Aorta (tissue), 5 donors: ENCODE results near the gene TSEN2. TPM values are rescaled to one million over a fixed set of nuclear protein-coding genes. Genes with fewer than 3 reads are reported as not detected.
"Not testable (repeated sequence)": the region's sequence is repeated elsewhere in the genome, so short reads cannot be mapped to it uniquely, and the experiment has no call there.

ENCODE experiments used
- ATAC-seq: fragments of 200-7000 bp; cut with Tn5 transposase; one replicate; pipeline ENCODE4 v1.9.1; 2022; ENCODE audit warnings: moderate library complexity; ENCODE audit not compliant: low FRiP score
- DNase-seq, 2 donors: peaks; one replicate each; pipeline ENCODE4 v3.0.0-alpha.2; 2020
- H3K27ac ChIP-seq, 2 donors: one replicate each; pipeline ENCODE4 v1.5.1; 2013; ENCODE audit warnings: low read length in 2 of 2, mild to moderate bottlenecking in 2 of 2, moderate library complexity in 2 of 2, control low read depth in 1 of 2, inconsistent platforms in 1 of 2, low read depth in 1 of 2
- H3K27me3 ChIP-seq, 2 donors: one replicate each; pipeline ENCODE4 v1.6.1; 2013; ENCODE audit warnings: control low read depth in 1 of 2, low read length in 1 of 2, mild to moderate bottlenecking in 1 of 2, moderate library complexity in 1 of 2; ENCODE audit not compliant: insufficient read depth in 2 of 2, control insufficient read depth in 1 of 2
- H3K36me3 ChIP-seq, 2 donors: one replicate each; pipeline ENCODE4 v1.6.1; 2013; ENCODE audit warnings: control low read depth in 1 of 2, low read length in 1 of 2, mild to moderate bottlenecking in 1 of 2; ENCODE audit not compliant: insufficient read depth in 2 of 2, control insufficient read depth in 1 of 2
- H3K4me1 ChIP-seq, 2 donors: one replicate each; pipeline ENCODE4 v1.6.1; 2013; ENCODE audit warnings: low read length in 2 of 2, control low read depth in 1 of 2, mild to moderate bottlenecking in 1 of 2, moderate library complexity in 1 of 2; ENCODE audit not compliant: insufficient read depth in 2 of 2, control insufficient read depth in 1 of 2
- H3K4me3 ChIP-seq, 2 donors: one replicate each; pipeline ENCODE4 v1.5.1; 2013; ENCODE audit warnings: low read length in 2 of 2, control low read depth in 1 of 2, mild to moderate bottlenecking in 1 of 2
- H3K9me3 ChIP-seq: one replicate; pipeline ENCODE4 v1.6.1; 2013; ENCODE audit warnings: mild to moderate bottlenecking, low read length; ENCODE audit not compliant: control insufficient read depth
- WGBS, 2 donors: extraction: QIAGEN DNeasy Blood & Tissue Kit; methylation state at CpG; one replicate each; pipeline ENCODE4 v1.1.7; 2013; 5-methylcytosine and 5-hydroxymethylcytosine counted together
- intact Hi-C, 2 donors: fragments of 100-400 bp; cut with DNase I; formaldehyde crosslinking; loops; one replicate each; pipeline versions ENCODE4 v1.14.2 to v1.15.0; 2022
- polyA plus RNA-seq, 2 donors: library from polyadenylated mRNA; stranded (reverse); fragments of 200-250 nt; gene quantifications; one replicate each; pipeline ENCODE4 v1.2.3, GENCODE V29; 2013
- total RNA-seq, 2 donors: library from RNA; stranded (reverse); fragmentation: NEBNext Ultra II Directional; extraction: Animal tissue kit (Norgen Biotek cat#: 25700); gene quantifications; one replicate each; pipeline ENCODE4 v1.2.1, GENCODE V29; 2021
- donor health status: healthy with polysubstance abuse.
- donor health status: Bipolar disorder and iron deficiency.
- donor health status: DM: no; HTN: no; CAD: no.
- donor health status: DM: no; HTN: no; CAD: no.
- donor health status: DM: yes; HTN: yes; CAD: no.

The TSEN2 gene
- total and polyA plus RNA-seq, 4 donors = 13.2 to 14.7 (median 13.4) TPM

GRCh38 chr3:12532182-12532581, 47.9 kb downstream of the TSEN2 start:
- H3K36me3 ChIP-seq = peaks cover 0 to 8% of the 10 kb centered on the region in 2 donors
- WGBS, 2 donors = 89 to 92% methylated on average over 5 of the region's 5 CpGs
- intact Hi-C loops = no loop called here

GRCh38 chr3:12536423-12536822, 52.1 kb downstream of the TSEN2 start:
- WGBS, 2 donors = 77 to 83% methylated on average over 6 of the region's 6 CpGs
- DNase-seq (no peak), ATAC-seq (no peak)
- Histone ChIP-seq H3K27ac (no peak overlapping the region), H3K36me3 (peaks cover 0 to 3% of the 10 kb centered on the region in 2 donors), H3K4me1 (no peaks in the 10 kb centered on the region), H3K27me3 (no peaks in the 10 kb centered on the region), H3K4me3 (no peak overlapping the region), H3K9me3 (no peaks in the 10 kb centered on the region)
- intact Hi-C loops = no loop called here

More at GRCh38 chr3:12532182-12532581, 47.9 kb downstream of the TSEN2 start:
- no peak for DNase-seq
- Histone ChIP-seq H3K27ac (no peak overlapping the region), H3K4me1 (no peaks in the 10 kb centered on the region), H3K27me3 (no peaks in the 10 kb centered on the region), H3K9me3 (no peaks in the 10 kb centered on the region), H3K4me3 (no peak overlapping the region)
- no peak for ATAC-seq

GRCh38 chr3:12541625-12542024, 57.3 kb downstream of the TSEN2 start:
- no peaks in the 10 kb centered on the region for H3K4me1 ChIP-seq
- no peaks in the 10 kb centered on the region for H3K9me3 ChIP-seq
- H3K4me3 ChIP-seq = no peak overlapping the region
- no peak for DNase-seq
- intact Hi-C loops = no loop called here
- 60 to 63% methylated on average over 8 of the region's 8 CpGs for WGBS, 2 donors
- H3K27me3 ChIP-seq = no peaks in the 10 kb centered on the region
- no peak for ATAC-seq
- H3K36me3 ChIP-seq = no peaks in the 10 kb centered on the region
- H3K27ac ChIP-seq = no peak overlapping the region

- ATAC-seq, H3K36me3 ChIP-seq, H3K27ac ChIP-seq, H3K27me3 ChIP-seq, H3K9me3 ChIP-seq, H3K4me1 ChIP-seq, intact Hi-C loops, H3K4me3 ChIP-seq, DNase-seq: not testable (repeated sequence)
- WGBS, 2 donors = 83 to 86% methylated on average over 12 of the region's 12 CpGs
Measured at GRCh38 chr3:12543497-12543896, 59.2 kb downstream of the TSEN2 start.

- H3K36me3 ChIP-seq = no peaks in the 10 kb centered on the region
- no peak for ATAC-seq
- intact Hi-C loops = no loop called here
- H3K27me3 ChIP-seq = no peaks in the 10 kb centered on the region
- no peaks in the 10 kb centered on the region for H3K4me1 ChIP-seq
- no peaks in the 10 kb centered on the region for H3K9me3 ChIP-seq
- H3K27ac ChIP-seq = no peak overlapping the region
- H3K4me3 ChIP-seq = no peak overlapping the region
- DNase-seq = no peak
- WGBS, 2 donors = 68% methylated on average over 11 of the region's 11 CpGs
Measured at GRCh38 chr3:12544652-12545472, 60.6 kb downstream of the TSEN2 start.

- intact Hi-C loops = no loop called here
- no peaks in the 10 kb centered on the region for H3K27me3 ChIP-seq
- H3K27ac ChIP-seq = no peak within 1 kb of the TSS
- no peaks in the 10 kb centered on the region for H3K9me3 ChIP-seq
- DNase-seq (no peak), ATAC-seq (no peak)
- WGBS, 2 donors = 51 to 53% methylated on average over 4 of the region's 4 CpGs
- H3K4me3 ChIP-seq = no peak within 1 kb of the TSS
- H3K36me3 ChIP-seq = no peaks in the 10 kb centered on the region
- H3K4me1 ChIP-seq = no peaks in the 10 kb centered on the region
Measured at GRCh38 chr3:12545473-12545791, 61.2 kb downstream of the TSEN2 start, which contains the start of gene MKRN2OS. Gene MKRN2OS (minus strand): TSS chr3:12545499. CDS start chr3:12545464, 35 bp downstream.

GRCh38 chr3:12549971-12550760, 65.9 kb downstream of the TSEN2 start:
- Histone ChIP-seq H3K4me3 (no peak overlapping the region), H3K4me1 (peaks cover 0 to 2% of the 10 kb centered on the region in 2 donors), H3K36me3 (no peaks in the 10 kb centered on the region), H3K27me3 (no peaks in the 10 kb centered on the region), H3K9me3 (no peaks in the 10 kb centered on the region), H3K27ac (no peak overlapping the region)
- ATAC-seq (no peak), DNase-seq (no peak)
- intact Hi-C loops = loop anchor here in 1 of 2 donors (10.0 kb wide), 1 partner anchor 155 kb away; no protein-coding TSS in a partner anchor
- WGBS, 2 donors = 68 to 69% methylated on average over 7 of the region's 7 CpGs

- Histone ChIP-seq H3K4me3 (peak overlapping the region; percentile 12 to 74), H3K27me3 (no peaks in the 10 kb centered on the region), H3K27ac (no peak overlapping the region), H3K9me3 (no peaks in the 10 kb centered on the region), H3K36me3 (no peaks in the 10 kb centered on the region), H3K4me1 (peaks cover 2 to 8% of the 10 kb centered on the region in 2 donors)
- 6 to 12% methylated on average over 26 of the region's 26 CpGs for WGBS, 2 donors
- DNase-seq = peak in 1 of 2 donors; percentile 78
- ATAC-seq = no peak
- intact Hi-C loops = loop anchor here in 1 of 2 donors (10.0 kb wide), 1 partner anchor 151 kb away; no protein-coding TSS in a partner anchor
Measured at GRCh38 chr3:12553921-12554391, 69.7 kb downstream of the TSEN2 start.
